Liver (tissue), 9 donors: Measurements from ENCODE around the gene ADH4. TPM values are rescaled to one million over a fixed set of nuclear protein-coding genes. Genes with fewer than 3 reads are reported as not detected.
"Not testable (repeated sequence)": the region's sequence is repeated elsewhere in the genome, so short reads cannot be mapped to it uniquely, and the experiment has no call there.

Experiments
- DNase-seq: peaks from one replicate; pipeline ENCODE4 v3.0.0-alpha.2; 2017; ENCODE audit warnings: low spot score
- H3K27ac ChIP-seq, 2 donors: one replicate each; pipeline ENCODE4 v1.7.0; 2013; ENCODE audit warnings: inconsistent platforms in 2 of 2, low read length in 2 of 2, control low read depth in 1 of 2, low read depth in 1 of 2, mild to moderate bottlenecking in 1 of 2
- H3K27me3 ChIP-seq, 4 donors: one replicate each; pipeline versions ENCODE4 v1.6.1 to v1.7.0; 2013; ENCODE audit warnings: low read length in 3 of 4, inconsistent platforms in 1 of 4, mild to moderate bottlenecking in 1 of 4, moderate library complexity in 1 of 4; ENCODE audit not compliant: control insufficient read depth in 4 of 4, insufficient read depth in 4 of 4
- H3K36me3 ChIP-seq, 4 donors: one replicate each; pipeline versions ENCODE4 v1.6.1 to v1.7.0; 2013; ENCODE audit warnings: low read length in 3 of 4, mild to moderate bottlenecking in 3 of 4, low read depth in 1 of 4, moderate library complexity in 1 of 4; ENCODE audit not compliant: control insufficient read depth in 4 of 4, insufficient read depth in 3 of 4
- H3K4me1 ChIP-seq, 4 donors: one replicate each; pipeline versions ENCODE4 v1.6.1 to v1.7.0; 2013; ENCODE audit warnings: low read length in 3 of 4, mild to moderate bottlenecking in 3 of 4, moderate library complexity in 1 of 4; ENCODE audit not compliant: control insufficient read depth in 4 of 4, insufficient read depth in 4 of 4
- H3K4me3 ChIP-seq, 3 donors: one replicate each; pipeline versions ENCODE4 v1.6.1 to v1.7.0; 2013; ENCODE audit warnings: low read length in 3 of 3, control low read depth in 1 of 3, low read depth in 1 of 3, mild to moderate bottlenecking in 1 of 3
- H3K9ac ChIP-seq, 2 donors: one replicate each; pipeline ENCODE4 v1.7.0; 2013; ENCODE audit warnings: low read length in 2 of 2, mild to moderate bottlenecking in 2 of 2, moderate library complexity in 2 of 2, control low read depth in 1 of 2, low read depth in 1 of 2
- H3K9me3 ChIP-seq, 4 donors: one replicate each; pipeline versions ENCODE4 v1.6.1 to v1.7.0; 2013; ENCODE audit warnings: low read length in 3 of 4; ENCODE audit not compliant: control insufficient read depth in 4 of 4
- ATF3 ChIP-seq: IDR thresholded peaks from 2 replicates; pipeline ENCODE4 v1.6.1; 2016; ENCODE audit warnings: antibody characterized with exemption
- EGR1 ChIP-seq, 2 donors: IDR thresholded peaks; 2 replicates each; pipeline ENCODE4 v1.6.1; 2016 to 2018; ENCODE audit warnings: antibody characterized with exemption in 2 of 2, low read depth in 2 of 2
- FOXA1 ChIP-seq: IDR thresholded peaks from 2 replicates; pipeline ENCODE4 v1.6.1; 2016; ENCODE audit warnings: antibody characterized with exemption
- FOXA2 ChIP-seq: IDR thresholded peaks from 2 replicates; pipeline ENCODE4 v1.6.1; 2016; ENCODE audit warnings: antibody characterized with exemption
- GABPA ChIP-seq, 2 donors: IDR thresholded peaks in 1 of 2; conservative IDR thresholded peaks in 1 of 2; 2 replicates each; pipeline ENCODE4 v1.6.1; 2016; ENCODE audit warnings: antibody characterized with exemption in 2 of 2, mild to moderate bottlenecking in 1 of 2, moderate library complexity in 1 of 2
- HNF4G ChIP-seq: IDR thresholded peaks from 2 replicates; pipeline ENCODE4 v1.6.1; 2016; ENCODE audit warnings: antibody characterized with exemption
- NR2F2 ChIP-seq: IDR thresholded peaks from 2 replicates; pipeline ENCODE4 v1.6.1; 2016; ENCODE audit warnings: antibody characterized with exemption
- RAD21 ChIP-seq, 2 donors: IDR thresholded peaks; 2 replicates each; pipeline ENCODE4 v1.6.1; 2016; ENCODE audit warnings: antibody characterized with exemption in 2 of 2, mild to moderate bottlenecking in 2 of 2
- SP1 ChIP-seq: IDR thresholded peaks from 2 replicates; pipeline ENCODE4 v1.6.1; 2018; ENCODE audit warnings: antibody characterized with exemption, mild to moderate bottlenecking
- YY1 ChIP-seq: IDR thresholded peaks from 2 replicates; pipeline ENCODE4 v1.6.1; 2016; ENCODE audit warnings: antibody characterized with exemption, mild to moderate bottlenecking
- WGBS: extraction: QIAGEN DNeasy Blood & Tissue Kit; methylation state at CpG from one replicate; pipeline ENCODE4 v1.1.7; 2013; 5-methylcytosine and 5-hydroxymethylcytosine counted together
- polyA plus RNA-seq, 2 donors: library from polyadenylated mRNA; stranded (reverse) in 1 of 2; unstranded in 1 of 2; fragments of 200-250 nt in 1 of 2; fragments of >200 nt in 1 of 2; fragmentation: Nextera tagmentation in 1 of 2; extraction: Ambion mirVana in 1 of 2; gene quantifications; one replicate each; pipeline versions ENCODE4 v1.2.1 to v1.2.3, GENCODE V29; 2013 to 2015
- total RNA-seq, 2 donors: library from RNA; depleted of rRNA; stranded (reverse); fragments of >200 nt; gene quantifications; one replicate each; pipeline ENCODE4 v1.2.3, GENCODE V29; 2014
- TF ChIP-seq, protein P1 (sequence below): fragments of 150-350 bp; IDR thresholded peaks from 2 replicates; pipeline ENCODE4 v1.5.1; 2017; ENCODE audit warnings: improper control_type of control experiment, low read depth, low read length; ENCODE audit not compliant: missing input control
- TF ChIP-seq, protein P2 (sequence below): IDR thresholded peaks from 2 replicates; pipeline ENCODE4 v1.6.1; 2016; ENCODE audit warnings: antibody characterized with exemption
- TF ChIP-seq, protein P3 (sequence below): IDR thresholded peaks from 2 replicates; pipeline ENCODE4 v1.6.1; 2016; ENCODE audit warnings: antibody characterized with exemption
- donor health status: healthy.
- donor health status: healthy.
- donor health status: healthy.
- donor health status: healthy.
- donor health status: healthy.

The ADH4 gene
- total and polyA plus RNA-seq, 4 donors, result 31.1 to 363 (median 146) TPM

GRCh38 chr4:99082192-99082591 is 61.9 kb downstream of the ADH4 start:
- WGBS, result 81% methylated on average over 5 of the region's 5 CpGs
- TF ChIP-seq HNF4G, result no peak
- TF ChIP-seq FOXA2, result no peak
- no peak for TF ChIP-seq GABPA (IDR thresholded peaks at IDR 0.05 in 1 of 2, conservative IDR thresholded peaks at IDR 0.05 in 1 of 2)
- Histone ChIP-seq H3K27me3 (no peaks in the 10 kb centered on the region), H3K4me1 (peaks cover 5 to 19% (median 13%) of the 10 kb centered on the region in 4 donors), H3K27ac (no peak overlapping the region), H3K36me3 (peaks cover 14 to 48% (median 40%) of the 10 kb centered on the region in 4 donors), H3K9ac (no peak overlapping the region), H3K4me3 (no peak overlapping the region), H3K9me3 (no peaks in the 10 kb centered on the region)
- no peak for DNase-seq

DNA sequence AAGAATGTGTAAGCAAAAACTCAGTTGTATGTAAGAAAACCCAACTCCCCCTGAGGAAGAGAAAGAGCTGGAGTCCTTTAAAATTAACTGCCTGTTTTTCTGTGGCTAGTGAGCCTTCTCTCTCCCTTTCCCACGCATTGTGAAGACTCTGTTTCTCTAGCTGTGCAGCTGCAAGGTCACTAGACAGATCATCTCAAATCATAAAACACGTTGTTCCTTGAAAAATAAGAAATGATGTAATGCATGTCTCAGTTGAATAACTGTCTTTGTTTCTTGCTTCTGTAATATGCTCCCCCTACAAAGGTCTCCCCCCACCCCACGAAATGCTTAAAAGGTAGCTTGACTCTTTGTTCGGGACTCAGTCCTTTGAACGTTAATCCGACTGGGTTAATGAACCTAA is 63.2 kb downstream of the ADH4 start:
- not testable (repeated sequence) for H3K4me3 ChIP-seq, H3K9me3 ChIP-seq, DNase-seq, H3K27ac ChIP-seq, H3K27me3 ChIP-seq, H3K9ac ChIP-seq
- 75% methylated on average over 6 of the region's 6 CpGs for WGBS
- peaks cover 14 to 55% (median 49%) of the 10 kb centered on the region in 4 donors for H3K36me3 ChIP-seq
- peaks cover 7 to 19% (median 13%) of the 10 kb centered on the region in 4 donors for H3K4me1 ChIP-seq

DNA sequence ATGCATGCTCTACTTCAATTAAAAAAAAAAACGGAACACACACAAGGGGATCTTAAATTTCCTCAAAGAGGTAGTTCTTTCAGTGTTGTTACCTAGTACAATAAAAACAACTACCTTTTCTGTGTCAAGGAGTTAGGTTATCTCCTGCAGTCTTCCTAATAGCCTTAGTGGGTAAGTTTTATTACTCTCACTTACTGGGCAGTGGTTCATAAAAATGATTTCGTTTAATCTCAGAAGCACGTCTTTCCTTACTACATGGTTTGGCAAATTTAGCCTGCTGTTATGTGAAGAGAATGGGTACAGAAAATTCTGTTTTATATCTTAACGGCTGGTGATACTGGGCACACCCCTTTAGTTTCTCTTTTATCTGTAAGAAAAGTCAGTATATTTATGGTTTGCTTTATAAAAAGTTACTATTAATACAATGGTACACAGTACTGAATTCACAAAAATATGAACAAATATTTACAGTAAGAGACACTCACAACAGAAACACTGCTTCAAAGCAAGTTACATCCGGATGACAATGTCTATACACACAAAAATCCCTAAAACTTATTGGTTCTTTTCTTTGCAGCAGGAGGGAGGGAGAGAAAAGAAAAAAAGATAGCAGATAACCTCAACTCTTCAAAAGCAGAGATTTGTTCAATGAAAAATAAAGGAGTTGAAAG is 64.3 kb downstream of the ADH4 start:
- DNase-seq, result no peak
- H3K36me3 ChIP-seq, result peaks cover 10 to 58% (median 55%) of the 10 kb centered on the region in 4 donors
- no peaks in the 10 kb centered on the region for H3K27me3 ChIP-seq
- H3K9me3 ChIP-seq, result no peaks in the 10 kb centered on the region
- no peak overlapping the region for H3K9ac ChIP-seq
- 76% methylated on average over 5 of the region's 5 CpGs for WGBS
- no peak overlapping the region for H3K27ac ChIP-seq
- peaks cover 7 to 16% (median 11%) of the 10 kb centered on the region in 4 donors for H3K4me1 ChIP-seq
- no peak overlapping the region for H3K4me3 ChIP-seq
- TF ChIP-seq SP1 (no peak), EGR1 (IDR thresholded peaks at IDR 0.05; ENCODE audit: low read depth in 2 of 2) (no peak)
- TF ChIP-seq, protein P1, sequence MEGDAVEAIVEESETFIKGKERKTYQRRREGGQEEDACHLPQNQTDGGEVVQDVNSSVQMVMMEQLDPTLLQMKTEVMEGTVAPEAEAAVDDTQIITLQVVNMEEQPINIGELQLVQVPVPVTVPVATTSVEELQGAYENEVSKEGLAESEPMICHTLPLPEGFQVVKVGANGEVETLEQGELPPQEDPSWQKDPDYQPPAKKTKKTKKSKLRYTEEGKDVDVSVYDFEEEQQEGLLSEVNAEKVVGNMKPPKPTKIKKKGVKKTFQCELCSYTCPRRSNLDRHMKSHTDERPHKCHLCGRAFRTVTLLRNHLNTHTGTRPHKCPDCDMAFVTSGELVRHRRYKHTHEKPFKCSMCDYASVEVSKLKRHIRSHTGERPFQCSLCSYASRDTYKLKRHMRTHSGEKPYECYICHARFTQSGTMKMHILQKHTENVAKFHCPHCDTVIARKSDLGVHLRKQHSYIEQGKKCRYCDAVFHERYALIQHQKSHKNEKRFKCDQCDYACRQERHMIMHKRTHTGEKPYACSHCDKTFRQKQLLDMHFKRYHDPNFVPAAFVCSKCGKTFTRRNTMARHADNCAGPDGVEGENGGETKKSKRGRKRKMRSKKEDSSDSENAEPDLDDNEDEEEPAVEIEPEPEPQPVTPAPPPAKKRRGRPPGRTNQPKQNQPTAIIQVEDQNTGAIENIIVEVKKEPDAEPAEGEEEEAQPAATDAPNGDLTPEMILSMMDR, result no peak

- Histone ChIP-seq H3K4me3 (no peak overlapping the region), H3K9me3 (no peaks in the 10 kb centered on the region), H3K36me3 (peaks cover 7 to 57% (median 51%) of the 10 kb centered on the region in 4 donors), H3K4me1 (peaks cover 6 to 20% (median 8%) of the 10 kb centered on the region in 4 donors), H3K9ac (no peak overlapping the region), H3K27me3 (no peaks in the 10 kb centered on the region), H3K27ac (no peak overlapping the region)
- WGBS, result 58% methylated on average over 5 of the region's 5 CpGs
- DNase-seq, result no peak
- TF ChIP-seq EGR1 (IDR thresholded peaks at IDR 0.05; ENCODE audit: low read depth in 2 of 2), result no peak
- TF ChIP-seq, protein P2, sequence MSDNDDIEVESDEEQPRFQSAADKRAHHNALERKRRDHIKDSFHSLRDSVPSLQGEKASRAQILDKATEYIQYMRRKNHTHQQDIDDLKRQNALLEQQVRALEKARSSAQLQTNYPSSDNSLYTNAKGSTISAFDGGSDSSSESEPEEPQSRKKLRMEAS, result no peak
- TF ChIP-seq, protein P1, result no peak
- no peak for TF ChIP-seq FOXA1
- TF ChIP-seq ATF3, result no peak
- no peak for TF ChIP-seq NR2F2
- TF ChIP-seq RAD21 (IDR thresholded peaks at IDR 0.05), result no peak
- no peak for TF ChIP-seq SP1
- TF ChIP-seq, protein P3, sequence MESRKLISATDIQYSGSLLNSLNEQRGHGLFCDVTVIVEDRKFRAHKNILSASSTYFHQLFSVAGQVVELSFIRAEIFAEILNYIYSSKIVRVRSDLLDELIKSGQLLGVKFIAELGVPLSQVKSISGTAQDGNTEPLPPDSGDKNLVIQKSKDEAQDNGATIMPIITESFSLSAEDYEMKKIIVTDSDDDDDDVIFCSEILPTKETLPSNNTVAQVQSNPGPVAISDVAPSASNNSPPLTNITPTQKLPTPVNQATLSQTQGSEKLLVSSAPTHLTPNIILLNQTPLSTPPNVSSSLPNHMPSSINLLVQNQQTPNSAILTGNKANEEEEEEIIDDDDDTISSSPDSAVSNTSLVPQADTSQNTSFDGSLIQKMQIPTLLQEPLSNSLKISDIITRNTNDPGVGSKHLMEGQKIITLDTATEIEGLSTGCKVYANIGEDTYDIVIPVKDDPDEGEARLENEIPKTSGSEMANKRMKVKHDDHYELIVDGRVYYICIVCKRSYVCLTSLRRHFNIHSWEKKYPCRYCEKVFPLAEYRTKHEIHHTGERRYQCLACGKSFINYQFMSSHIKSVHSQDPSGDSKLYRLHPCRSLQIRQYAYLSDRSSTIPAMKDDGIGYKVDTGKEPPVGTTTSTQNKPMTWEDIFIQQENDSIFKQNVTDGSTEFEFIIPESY, result no peak
- no peak for TF ChIP-seq YY1
- TF ChIP-seq FOXA2, result no peak
- no peak for TF ChIP-seq GABPA (IDR thresholded peaks at IDR 0.05 in 1 of 2, conservative IDR thresholded peaks at IDR 0.05 in 1 of 2)
Measured at GRCh38 chr4:99078931-99079624, 65.0 kb downstream of the ADH4 start.
